ENCODE data around the gene IFT43. TPM values are rescaled to one million over a fixed set of nuclear protein-coding genes. Genes with fewer than 3 reads are reported as not detected.

The IFT43 gene
- total RNA-seq, 1 experiment from 2014 or later = 24.2 TPM

- POLR2A ChIA-PET = no interaction called here
- no peak for ATAC-seq
These were observed 107.5 kb downstream of the IFT43 start for GRCh38 chr14:76093077-76093476.

More at GRCh38 chr14:76093077-76093476, 107.5 kb downstream of the IFT43 start:
- Histone ChIP-seq H3K4me2 (ENCODE audit: low read length) (no peak overlapping the region), H4K20me1 (ENCODE audit: insufficient read depth) (no peaks in the 10 kb centered on the region), H3K27me3 (ENCODE audit: insufficient read depth, low read length) (no peaks in the 10 kb centered on the region), H3K9me3 (ENCODE audit: control insufficient read depth in 1 of 2, insufficient read depth in 1 of 2, low read depth in 1 of 2, low read length in 2 of 2) (no peaks in the 10 kb centered on the region), H2AFZ (ENCODE audit: low read depth, low read length, poor library complexity, severe bottlenecking) (no peak overlapping the region), H3K9ac (ENCODE audit: low read length) (no peak overlapping the region), H3K36me3 (ENCODE audit: control insufficient read depth in 1 of 2, insufficient read depth in 2 of 2, low read length in 2 of 2) (no peaks in the 10 kb centered on the region), H3K79me2 (ENCODE audit: insufficient read depth, low read length) (no peaks in the 10 kb centered on the region), H3K4me1 (ENCODE audit: control insufficient read depth in 1 of 2, insufficient read depth in 2 of 2, low read length in 2 of 2) (no peaks in the 10 kb centered on the region), H3K4me3 (replicated peaks in 1 of 2; ENCODE audit: low read depth in 1 of 2, low read length in 2 of 2) (no peak overlapping the region), H3K9me2 (ENCODE audit: insufficient read depth) (no peaks in the 10 kb centered on the region), H3K27ac (ENCODE audit: low read depth, low read length) (no peak overlapping the region)
- BruUV-seq (replicated peaks) = no TSS peak
- ChIA-PET RAD21 (ENCODE audit: low non-redundant PET in 1 of 2, low total read pairs in 2 of 2, uncharacterized antibody in 2 of 2, unreplicated experiment in 2 of 2) (no interaction called here), CTCF (no interaction called here)
- no peak for TF ChIP-seq POLR2A (IDR thresholded peaks at IDR 0.05; ENCODE audit: borderline replicate concordance, extremely low read depth, insufficient read depth, insufficient read length)
- TF ChIP-seq ZBTB33 (IDR thresholded peaks at IDR 0.05; ENCODE audit: extremely low read depth, insufficient replicate concordance, low read length) = no peak
- TF ChIP-seq EZH2phosphoT487 (IDR thresholded peaks at IDR 0.05; ENCODE audit: borderline replicate concordance) = no peak
- TF ChIP-seq ATF3 (IDR thresholded peaks at IDR 0.05) = no peak
- TF ChIP-seq REST (IDR thresholded peaks at IDR 0.05; ENCODE audit: low read depth) = no peak
- no peak for TF ChIP-seq JUND (IDR thresholded peaks at IDR 0.05)
- TF ChIP-seq SRF (IDR thresholded peaks at IDR 0.05; ENCODE audit: low read depth) = no peak
- intact Hi-C loops (cut with micrococcal nuclease) = no loop called here
- DNase-seq (ENCODE audit: low read depth, low spot score) = no peak

Measured in HCT116 (cell line).